K562 (cell line): ENCODE data around the gene ZFP36. TPM values are rescaled to one million over a fixed set of nuclear protein-coding genes. Genes with fewer than 3 reads are reported as not detected.

Experiments used
- BCOR ChIP-seq: fragments of 450-650 bp; IDR thresholded peaks from 2 replicates; pipeline ENCODE4 v1.6.1; 2016
- BDP1 ChIP-seq: IDR thresholded peaks from 3 replicates; pipeline ENCODE4 v1.6.1; 2011; ENCODE audit not compliant: insufficient read length, insufficient read depth
- CLOCK ChIP-seq: fragments of 250-450 bp; sonication (Bioruptor Pico); IDR thresholded peaks from 2 replicates; pipeline ENCODE4 v1.4.0; 2020; ENCODE audit warnings: mild to moderate bottlenecking, moderate library complexity, borderline replicate concordance
- E2F3 ChIP-seq: fragments of 250-450 bp; sonication (Bioruptor Pico); IDR thresholded peaks from 2 replicates; pipeline ENCODE4 v1.4.0; 2020; ENCODE audit warnings: mild to moderate bottlenecking
- EWSR1 ChIP-seq: fragments of 450-650 bp; IDR thresholded peaks from 2 replicates; pipeline ENCODE4 v1.6.1; 2018; ENCODE audit warnings: borderline replicate concordance, mild to moderate bottlenecking, low read depth, moderate library complexity; ENCODE audit not compliant: partially characterized antibody
- FOXJ3 ChIP-seq: sonication (generic); formaldehyde crosslinking; IDR thresholded peaks from 2 replicates; pipeline ENCODE4 v1.4.0; 2020; ENCODE audit warnings: mild to moderate bottlenecking, missing genetic modification reagents
- HCFC1 ChIP-seq: IDR thresholded peaks from 2 replicates; pipeline ENCODE4 v1.6.1; 2012; ENCODE audit warnings: low read depth, low read length, improper control_type of control experiment
- MEF2D ChIP-seq: conservative IDR thresholded peaks from 2 replicates; pipeline ENCODE4 v1.6.1; 2016; ENCODE audit warnings: low read depth, missing genetic modification characterization, missing compliant biosample characterization
- MXI1 ChIP-seq: IDR thresholded peaks from 2 replicates; pipeline ENCODE4 v1.6.1; 2011; ENCODE audit warnings: low read depth, mild to moderate bottlenecking, improper control_type of control experiment, low read length
- MYC ChIP-seq, 2 experiments: fragments of 250-450 bp in 1 of 2; sonication (Bioruptor Pico) in 1 of 2; IDR thresholded peaks; 2 replicates each; pipeline versions ENCODE4 v1.5.1 to v1.6.1; 2012 to 2021; ENCODE audit warnings: low read depth in 2 of 2, borderline replicate concordance in 1 of 2, improper control_type of control experiment in 1 of 2, low read length in 1 of 2, mild to moderate bottlenecking in 1 of 2, moderate library complexity in 1 of 2
- NEUROD1 ChIP-seq: fragments of 150-350 bp; IDR thresholded peaks from 2 replicates; pipeline ENCODE4 v1.6.1; 2014; ENCODE audit warnings: borderline replicate concordance, low read length, low read depth; ENCODE audit not compliant: partially characterized antibody
- POLR2B ChIP-seq: fragments of 450-650 bp; IDR thresholded peaks from 2 replicates; pipeline ENCODE4 v1.6.1; 2018; ENCODE audit warnings: low read depth; ENCODE audit not compliant: partially characterized antibody
- PTTG1 ChIP-seq: fragments of 450-650 bp; IDR thresholded peaks from 2 replicates; pipeline ENCODE4 v1.6.1; 2016; ENCODE audit warnings: low read depth, mild to moderate bottlenecking, missing genetic modification characterization, missing compliant biosample characterization
- RBM34 ChIP-seq: fragments of 200-400 bp; formaldehyde crosslinking; IDR thresholded peaks from 2 replicates; pipeline ENCODE4 v1.6.1; 2018; ENCODE audit warnings: low read length, borderline replicate concordance; ENCODE audit not compliant: insufficient read depth
- RUNX1 ChIP-seq: sonication (generic); IDR thresholded peaks from 2 replicates; pipeline ENCODE4 v1.6.1; 2016; ENCODE audit warnings: antibody characterized with exemption, low read depth
- SMAD4 ChIP-seq: fragments of 250-450 bp; sonication (Bioruptor Pico); conservative IDR thresholded peaks from 2 replicates; pipeline ENCODE4 v1.8.0; 2021; ENCODE audit warnings: inconsistent platforms, mild to moderate bottlenecking, moderate library complexity
- TARDBP ChIP-seq: fragments of 450-650 bp; IDR thresholded peaks from 2 replicates; pipeline ENCODE4 v1.6.1; 2016
- ZEB2 ChIP-seq: fragments of 450-650 bp; IDR thresholded peaks from 2 replicates; pipeline ENCODE4 v1.6.1; 2016
- ZFP1 ChIP-seq: fragments of 450-650 bp; formaldehyde crosslinking; IDR thresholded peaks from 2 replicates; pipeline ENCODE4 v1.4.0; 2020; ENCODE audit warnings: mild to moderate bottlenecking, mixed read lengths
- ZKSCAN8 ChIP-seq: fragments of 200-800 bp; sonication (Bioruptor generic); IDR thresholded peaks from 2 replicates; pipeline ENCODE4 v1.6.1; 2016; ENCODE audit warnings: missing genetic modification characterization, missing compliant biosample characterization
- ZNF143 ChIP-seq: sonication (generic); formaldehyde crosslinking; IDR thresholded peaks from 2 replicates; pipeline ENCODE4 v1.9.0; 2022; ENCODE audit warnings: mild to moderate bottlenecking, missing genetic modification reagents
- ZNF431 ChIP-seq: sonication (generic); formaldehyde crosslinking; IDR thresholded peaks from 2 replicates; pipeline ENCODE4 v1.8.0; 2022; ENCODE audit warnings: mild to moderate bottlenecking, missing genetic modification reagents
- ZNF696 ChIP-seq: fragments of 250-450 bp; sonication (Bioruptor Pico); conservative IDR thresholded peaks from 2 replicates; pipeline ENCODE4 v1.4.0; 2020; ENCODE audit warnings: mild to moderate bottlenecking, moderate library complexity
- polyA plus RNA-seq, 8 experiments: library from polyadenylated mRNA; depleted of rRNA in 4 of 8; stranded (reverse) in 5 of 8; unstranded in 3 of 8; fragments of >200 nt; fragmentation: Nextera tagmentation in 2 of 8; fragmentation: Illumina TruSeq in 1 of 8; extraction: Ambion mirVana in 2 of 8; extraction: Trizol in 1 of 8; gene quantifications; 2 replicates each; pipeline versions ENCODE4 v1.2.1 to v1.2.3, GENCODE V29; 2011 to 2014; ENCODE audit warnings: inconsistent platforms in 1 of 8, missing spikeins in 1 of 8
- total RNA-seq, 7 experiments: library from RNA; depleted of rRNA in 6 of 7; stranded (reverse); fragments of >200 nt in 6 of 7; fragmentation: Illumina TruSeq in 2 of 7; extraction: Trizol in 2 of 7; gene quantifications; 2 replicates each; pipeline versions ENCODE4 v1.2.1 to v1.2.3, GENCODE V29; 2011 to 2021; ENCODE audit warnings: low replicate concordance in 1 of 7
- TF ChIP-seq, protein P1 (sequence below): fragments of 450-650 bp; IDR thresholded peaks from 2 replicates; pipeline ENCODE4 v1.6.1; 2017; ENCODE audit warnings: antibody characterized with exemption

Gene ZFP36
- total and polyA plus RNA-seq, 9 of the 15 experiments (the other 6 are each of a cell fraction or from before 2014, with no cell fraction given), result 1.0 to 20.1 (median 3.5) TPM

- TF ChIP-seq POLR2B (peak; percentile 27), MEF2D (tag) (peak; percentile 29; the same call in 1 of the 2 replicates), CLOCK (CRISPR knock-in tag) (peak; percentile 75; the same call in 1 of the 2 replicates), ZNF696 (CRISPR knock-in tag) (no peak), ZNF143 (CRISPR knock-in tag) (no peak), RUNX1 (no peak), FOXJ3 (no peak), NEUROD1 (no peak), SMAD4 (CRISPR knock-in tag) (peak; percentile 86), PTTG1 (no peak), HCFC1 (peak; percentile 37), BDP1 (peak; percentile 76), RBM34 (no peak), EWSR1 (no peak), ZEB2 (no peak), TARDBP (peak; percentile 76), ZNF431 (CRISPR knock-in tag) (no peak), ZFP1 (CRISPR knock-in tag) (0 out of 2 replicates have a peak, but pooled peaks have one; percentile 40), ZKSCAN8 (CRISPR knock-in tag) (no peak; the same call in 1 of the 2 replicates), MXI1 (peak; percentile 66; the same call in 1 of the 2 replicates), E2F3 (CRISPR knock-in tag) (peak; percentile 96), MYC (IDR thresholded peaks at IDR 0.05; ENCODE audit: low read depth, low read length) (peak; percentile 73), MYC (CRISPR knock-in tag; IDR thresholded peaks at IDR 0.05; ENCODE audit: borderline replicate concordance, low read depth) (no peak), BCOR (peak; percentile 88)
- TF ChIP-seq, protein P1, sequence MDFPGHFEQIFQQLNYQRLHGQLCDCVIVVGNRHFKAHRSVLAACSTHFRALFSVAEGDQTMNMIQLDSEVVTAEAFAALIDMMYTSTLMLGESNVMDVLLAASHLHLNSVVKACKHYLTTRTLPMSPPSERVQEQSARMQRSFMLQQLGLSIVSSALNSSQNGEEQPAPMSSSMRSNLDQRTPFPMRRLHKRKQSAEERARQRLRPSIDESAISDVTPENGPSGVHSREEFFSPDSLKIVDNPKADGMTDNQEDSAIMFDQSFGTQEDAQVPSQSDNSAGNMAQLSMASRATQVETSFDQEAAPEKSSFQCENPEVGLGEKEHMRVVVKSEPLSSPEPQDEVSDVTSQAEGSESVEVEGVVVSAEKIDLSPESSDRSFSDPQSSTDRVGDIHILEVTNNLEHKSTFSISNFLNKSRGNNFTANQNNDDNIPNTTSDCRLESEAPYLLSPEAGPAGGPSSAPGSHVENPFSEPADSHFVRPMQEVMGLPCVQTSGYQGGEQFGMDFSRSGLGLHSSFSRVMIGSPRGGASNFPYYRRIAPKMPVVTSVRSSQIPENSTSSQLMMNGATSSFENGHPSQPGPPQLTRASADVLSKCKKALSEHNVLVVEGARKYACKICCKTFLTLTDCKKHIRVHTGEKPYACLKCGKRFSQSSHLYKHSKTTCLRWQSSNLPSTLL, result no peak; the same call in 1 of the 2 replicates
These were observed 5.6 kb downstream of the ZFP36 start, which contains the start of gene PLEKHG2 (continued) for GRCh38 chr19:39412100-39412866.
